Activated CD8-positive, alpha-beta memory T cell treated with anti-CD3 and anti-CD28 coated beads for 4 hours (primary cell): ENCODE data around the gene C3orf52.

Experiments used
- DNase-seq, 2 donors: peaks; one replicate each; pipeline ENCODE4 v3.0.0-alpha.2; 2020; ENCODE audit warnings: low read depth in 2 of 2

Gene C3orf52

GRCh38 chr3:112086875-112087524 is 811 bp downstream of the C3orf52 start:
- no peak for DNase-seq

GRCh38 chr3:112087746-112088145 is 1.6 kb downstream of the C3orf52 start:
- no peak for DNase-seq

- no peak for DNase-seq
Measured at GRCh38 chr3:112088944-112089343, 2.8 kb downstream of the C3orf52 start.

GRCh38 chr3:112089956-112090886 is 4.0 kb downstream of the C3orf52 start:
- DNase-seq = no peak

DNA sequence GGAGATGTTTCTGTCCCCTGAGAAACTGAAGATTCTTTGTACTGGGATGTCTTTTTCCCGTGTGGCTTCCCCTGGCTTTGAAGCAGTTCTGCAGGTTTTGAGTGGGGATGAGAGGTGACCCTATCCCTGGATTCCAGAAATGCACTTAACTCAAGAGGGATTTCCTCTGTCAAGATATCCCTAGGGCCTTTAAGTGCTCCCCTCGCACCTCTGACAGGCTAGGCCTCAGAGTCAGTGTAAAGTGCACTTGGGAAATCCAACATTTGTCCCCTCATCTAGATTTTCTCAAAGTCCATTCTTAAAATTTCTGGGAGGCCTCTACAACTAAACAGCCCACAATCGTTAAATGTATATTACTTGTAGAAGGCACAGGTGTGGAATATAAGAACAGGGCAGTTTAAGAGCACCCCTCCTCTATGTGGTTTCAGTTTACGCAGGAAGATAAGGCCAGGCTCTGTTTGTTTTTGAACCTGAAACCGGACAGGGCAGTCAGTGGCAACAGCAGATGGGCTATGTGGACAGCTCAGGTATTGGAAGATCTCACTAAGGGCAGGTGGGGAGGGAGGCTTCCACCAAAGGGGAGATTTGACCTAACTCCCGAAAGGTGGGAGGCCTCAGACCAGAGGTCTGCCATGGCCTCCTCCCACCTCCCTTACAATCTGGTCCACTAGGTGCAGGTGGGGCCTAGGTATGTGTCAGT is 4.8 kb downstream of the C3orf52 start:
- DNase-seq = no peak

- no peak for DNase-seq
Measured at GRCh38 chr3:112092496-112093179, 6.4 kb downstream of the C3orf52 start.

DNA sequence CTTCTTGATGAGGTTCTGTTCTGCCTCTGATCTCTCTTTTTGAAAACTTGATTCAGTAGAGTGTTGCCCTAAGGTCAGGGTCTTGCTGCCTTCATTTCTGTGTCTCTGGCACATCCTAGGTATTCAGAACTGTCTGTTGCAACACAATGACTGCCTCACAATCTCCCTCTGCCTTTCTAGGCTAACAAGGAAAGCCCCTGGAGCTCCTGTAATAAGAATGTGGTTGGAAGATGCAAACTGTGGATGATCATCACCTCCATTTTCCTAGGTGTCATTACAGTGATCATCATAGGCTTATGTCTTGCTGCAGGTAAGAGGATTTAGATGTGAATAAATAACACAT is 7.0 kb downstream of the C3orf52 start:
- DNase-seq = no peak

DNA sequence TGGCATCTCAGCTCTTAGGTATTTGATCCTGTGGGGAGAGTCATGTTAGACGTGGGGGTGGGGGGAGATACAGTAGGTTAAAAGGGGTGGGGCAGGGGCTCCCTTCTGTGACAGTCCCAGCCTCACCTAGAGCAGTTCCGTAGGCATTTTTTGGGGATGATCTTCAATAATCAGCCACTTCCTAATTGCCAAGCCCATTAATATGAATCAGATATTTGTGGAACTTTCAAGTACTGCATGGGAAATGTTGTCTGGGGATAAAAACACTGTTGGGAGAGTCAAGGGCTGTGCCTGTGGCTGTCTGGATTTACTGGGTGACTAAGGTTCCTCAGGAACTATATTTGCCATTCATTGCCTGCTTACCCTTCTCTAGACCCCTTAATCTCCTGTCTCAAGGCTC is 9.5 kb downstream of the C3orf52 start:
- no peak for DNase-seq

DNA sequence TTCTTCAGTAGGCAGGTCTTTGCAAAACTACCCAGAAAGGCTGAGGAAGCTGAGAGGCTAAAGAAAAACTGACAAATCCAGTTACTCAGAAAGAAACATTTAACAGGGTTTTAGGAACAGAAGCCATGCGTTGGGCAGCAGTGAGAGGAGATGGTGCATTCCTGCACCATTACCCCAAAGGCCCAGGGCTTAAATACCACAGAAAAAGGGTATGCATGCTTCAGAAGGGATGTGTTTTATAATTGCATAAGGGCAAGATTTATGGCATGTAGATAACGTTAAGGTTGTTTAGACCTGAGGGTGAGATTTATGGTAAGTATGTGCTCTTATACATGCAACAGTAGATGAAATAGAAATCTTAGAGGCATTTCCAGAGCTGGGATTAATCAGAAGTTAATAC is 10.0 kb downstream of the C3orf52 start:
- no peak for DNase-seq

GRCh38 chr3:112097378-112097777 is 11.2 kb downstream of the C3orf52 start:
- no peak for DNase-seq

- DNase-seq = no peak
Measured at GRCh38 chr3:112101916-112102315, 15.7 kb downstream of the C3orf52 start.

- no peak for DNase-seq
Measured at GRCh38 chr3:112104774-112105173, 18.6 kb downstream of the C3orf52 start.

DNA sequence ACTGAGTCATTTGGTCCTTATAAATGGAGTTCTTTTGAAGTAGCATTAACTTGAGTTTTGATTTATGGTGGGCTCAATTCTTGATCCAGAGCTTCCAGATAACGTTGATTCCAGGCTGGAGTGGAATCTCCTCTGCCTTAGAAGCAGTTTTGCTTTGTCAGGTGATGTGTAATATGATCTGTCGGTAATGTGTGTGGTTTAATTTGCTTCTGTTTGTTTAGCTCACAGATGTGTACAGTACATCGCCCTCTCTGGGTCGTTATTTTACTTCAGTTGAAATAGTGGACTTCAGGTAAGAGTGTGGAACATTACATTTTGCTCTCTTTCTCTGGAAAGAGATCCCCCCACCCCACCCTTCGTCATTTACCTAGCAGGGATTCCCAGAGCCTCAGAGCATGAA is 23.1 kb downstream of the C3orf52 start:
- no peak for DNase-seq

GRCh38 chr3:112111785-112112402 is 25.7 kb downstream of the C3orf52 start:
- DNase-seq = peak in 1 of 2 donors; percentile 50

DNA sequence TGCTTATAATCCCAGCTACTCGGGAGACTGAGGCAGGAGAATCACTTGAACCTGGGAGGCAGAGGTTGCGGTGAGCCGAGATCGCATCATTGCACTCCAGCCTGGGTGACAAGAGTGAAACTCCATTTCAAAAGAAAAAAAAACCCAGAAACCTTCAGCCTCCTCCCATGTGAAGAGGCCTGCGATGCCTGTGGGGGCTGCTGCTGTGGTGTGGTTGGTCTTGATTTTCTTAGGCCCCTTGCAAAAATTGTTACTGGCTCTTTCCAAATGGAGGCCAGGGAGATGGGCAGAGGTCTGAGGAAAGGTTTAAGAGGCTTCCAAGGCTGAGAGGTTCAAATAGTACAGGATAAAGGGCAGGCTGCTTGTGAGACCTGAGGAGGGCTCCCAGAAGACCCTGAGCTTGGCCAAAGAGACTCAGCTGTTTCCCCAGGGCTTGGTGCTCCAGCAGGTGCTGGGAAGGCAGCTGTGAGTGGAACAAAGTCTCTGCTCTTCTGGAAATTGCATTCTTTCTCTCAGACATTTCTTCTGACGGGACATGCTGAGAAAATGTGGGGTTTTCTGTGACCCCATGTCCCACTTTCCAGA is 28.5 kb downstream of the C3orf52 start:
- no peak for DNase-seq

DNA sequence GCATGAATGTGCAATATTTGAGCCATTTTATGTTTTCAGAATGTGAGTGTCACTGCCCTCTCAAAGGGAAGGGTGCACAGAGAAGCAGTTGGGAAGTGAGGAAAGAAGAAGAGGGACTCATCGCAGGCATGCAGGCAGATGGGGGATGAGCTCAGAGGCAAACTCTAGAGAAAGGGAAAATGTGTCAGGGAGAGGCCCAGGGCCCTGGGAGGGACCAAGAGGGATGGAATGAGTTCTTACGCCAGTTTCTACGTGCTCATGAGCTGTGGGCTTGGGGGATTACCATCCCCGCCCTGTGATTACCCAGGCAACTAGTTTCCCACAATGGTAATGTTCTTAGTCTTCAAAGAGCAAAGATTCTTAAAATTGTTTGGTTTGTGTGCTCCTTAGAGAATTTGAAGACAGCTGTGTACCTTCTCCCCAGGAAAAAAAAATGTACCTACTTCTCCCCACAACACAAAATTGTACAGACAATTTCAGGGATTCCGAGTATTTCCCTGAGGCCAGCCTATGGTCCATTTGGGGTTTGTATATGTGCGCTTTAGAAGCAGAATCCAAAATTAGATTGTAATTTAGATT is 29.1 kb downstream of the C3orf52 start:
- no peak for DNase-seq

- no peak for DNase-seq
Measured at GRCh38 chr3:112115806-112116383, 29.7 kb downstream of the C3orf52 start.

- DNase-seq = no peak
Measured at GRCh38 chr3:112116748-112117186, 30.6 kb downstream of the C3orf52 start.

GRCh38 chr3:112117415-112117814 is 31.2 kb downstream of the C3orf52 start:
- DNase-seq = no peak

DNA sequence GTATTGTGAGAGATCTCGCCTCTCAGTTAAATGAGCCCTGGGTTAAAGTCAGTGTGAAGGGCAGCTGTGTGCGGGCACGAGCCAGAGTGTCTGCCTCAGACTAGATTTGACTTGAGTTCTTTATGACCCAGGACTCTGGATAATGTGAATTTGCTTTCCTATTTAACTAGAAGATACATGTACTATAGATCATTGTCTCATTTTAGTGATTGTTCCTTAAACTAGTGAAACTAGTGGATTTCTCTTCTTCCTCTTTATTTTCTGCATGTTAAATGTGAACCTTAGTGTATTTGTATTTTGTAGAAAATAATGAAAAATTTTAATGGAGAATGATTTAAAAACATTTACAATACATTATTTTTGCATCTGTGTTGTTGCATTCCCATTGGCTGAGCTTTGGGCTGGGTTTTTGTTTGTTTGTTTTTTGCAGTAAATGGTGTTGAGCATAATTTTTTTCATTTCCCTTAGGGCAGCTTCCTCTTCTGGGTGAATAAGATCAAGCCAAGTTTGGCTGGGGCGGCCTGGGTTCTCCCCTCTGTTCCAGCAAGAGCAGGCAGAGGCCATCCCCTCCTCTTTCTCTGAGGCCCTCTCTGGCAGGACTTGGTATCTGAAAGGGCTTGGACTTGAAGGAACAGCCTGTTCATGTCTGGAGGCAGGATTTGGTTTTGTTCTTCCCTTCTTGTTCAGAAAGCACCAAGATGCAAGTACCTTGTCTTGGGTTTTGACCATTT is 31.8 kb downstream of the C3orf52 start:
- no peak for DNase-seq
